ENCODE results near the gene ARID3C. TPM values are rescaled to one million over a fixed set of nuclear protein-coding genes. Genes with fewer than 3 reads are reported as not detected.

ARID3C gene
- total RNA-seq, 1 donor from 2014 or later: not detected

- peaks cover 28% of the 10 kb centered on the region for H3K4me1 ChIP-seq
- peaks cover 0 to 32% of the 10 kb centered on the region in 2 donors for H3K36me3 ChIP-seq
- DNase-seq (ENCODE audit: extremely low spot score in 2 of 2): peak in 1 of 2 donors; percentile 95
- peak within 1 kb of the TSS; percentile 54 for H3K27ac ChIP-seq
- H3K9me3 ChIP-seq: no peaks in the 10 kb centered on the region
- peaks cover 12% of the 10 kb centered on the region for H3K27me3 ChIP-seq
- TF ChIP-seq, protein P1, sequence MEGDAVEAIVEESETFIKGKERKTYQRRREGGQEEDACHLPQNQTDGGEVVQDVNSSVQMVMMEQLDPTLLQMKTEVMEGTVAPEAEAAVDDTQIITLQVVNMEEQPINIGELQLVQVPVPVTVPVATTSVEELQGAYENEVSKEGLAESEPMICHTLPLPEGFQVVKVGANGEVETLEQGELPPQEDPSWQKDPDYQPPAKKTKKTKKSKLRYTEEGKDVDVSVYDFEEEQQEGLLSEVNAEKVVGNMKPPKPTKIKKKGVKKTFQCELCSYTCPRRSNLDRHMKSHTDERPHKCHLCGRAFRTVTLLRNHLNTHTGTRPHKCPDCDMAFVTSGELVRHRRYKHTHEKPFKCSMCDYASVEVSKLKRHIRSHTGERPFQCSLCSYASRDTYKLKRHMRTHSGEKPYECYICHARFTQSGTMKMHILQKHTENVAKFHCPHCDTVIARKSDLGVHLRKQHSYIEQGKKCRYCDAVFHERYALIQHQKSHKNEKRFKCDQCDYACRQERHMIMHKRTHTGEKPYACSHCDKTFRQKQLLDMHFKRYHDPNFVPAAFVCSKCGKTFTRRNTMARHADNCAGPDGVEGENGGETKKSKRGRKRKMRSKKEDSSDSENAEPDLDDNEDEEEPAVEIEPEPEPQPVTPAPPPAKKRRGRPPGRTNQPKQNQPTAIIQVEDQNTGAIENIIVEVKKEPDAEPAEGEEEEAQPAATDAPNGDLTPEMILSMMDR (IDR thresholded peaks at IDR 0.05): peak in 1 of 3 experiments; percentile 23
- no peak for TF ChIP-seq POLR2A (IDR thresholded peaks at IDR 0.05)
- TF ChIP-seq POLR2AphosphoS5 (IDR thresholded peaks at IDR 0.05; ENCODE audit: insufficient read depth in 1 of 2, low read depth in 1 of 2): peak; percentile 67 to 91
- intact Hi-C loops (cut with DNase I): no loop called here
- peak within 1 kb of the TSS; percentile 68 to 81 for H3K4me3 ChIP-seq
Measured at GRCh38 chr9:34620061-34620994, 8.5 kb downstream of the ARID3C start, which contains the start of gene DCTN3. Gene DCTN3, minus strand, starts transcription at chr9:34620495. Its CDS starts 31 bp downstream, at chr9:34620464.

- DNase-seq (ENCODE audit: extremely low spot score in 2 of 2): no peak
- Histone ChIP-seq H3K27ac (no peak overlapping the region), H3K36me3 (peaks cover 0 to 41% of the 10 kb centered on the region in 2 donors), H3K4me1 (peaks cover 37% of the 10 kb centered on the region), H3K27me3 (no peaks in the 10 kb centered on the region), H3K4me3 (no peak overlapping the region), H3K9me3 (no peaks in the 10 kb centered on the region)
- TF ChIP-seq POLR2A (IDR thresholded peaks at IDR 0.05) (no peak), POLR2AphosphoS5 (IDR thresholded peaks at IDR 0.05; ENCODE audit: insufficient read depth in 1 of 2, low read depth in 1 of 2) (no peak)
- TF ChIP-seq, protein P1 (IDR thresholded peaks at IDR 0.05): no peak
- intact Hi-C loops (cut with DNase I): no loop called here
Measured at GRCh38 chr9:34615132-34615531, 13.7 kb downstream of the ARID3C start.

GRCh38 chr9:34612788-34613390 is 16.0 kb downstream of the ARID3C start:
- H3K27ac ChIP-seq: peak overlapping the region; percentile 94
- no peaks in the 10 kb centered on the region for H3K27me3 ChIP-seq
- H3K4me1 ChIP-seq: peaks cover 23% of the 10 kb centered on the region
- no peak for DNase-seq (ENCODE audit: extremely low spot score in 2 of 2)
- H3K9me3 ChIP-seq: no peaks in the 10 kb centered on the region
- peaks cover 0 to 35% of the 10 kb centered on the region in 2 donors for H3K36me3 ChIP-seq
- peak overlapping the region; percentile 75 to 85 for H3K4me3 ChIP-seq
- TF ChIP-seq POLR2A (IDR thresholded peaks at IDR 0.05) (no peak), POLR2AphosphoS5 (IDR thresholded peaks at IDR 0.05; ENCODE audit: insufficient read depth in 1 of 2, low read depth in 1 of 2) (peak in 1 of 2 donors; percentile 16)
- TF ChIP-seq, protein P1 (IDR thresholded peaks at IDR 0.05): peak; percentile 58 to 88 (median 69)
- intact Hi-C loops (cut with DNase I): loop anchor here (2.0 kb wide), 1 partner anchor 22 kb away; no protein-coding TSS in a partner anchor

GRCh38 chr9:34611811-34612787 is 16.8 kb downstream of the ARID3C start, which contains the start of gene RPP25L:
Gene RPP25L, minus strand, starts transcription at chr9:34612097. Its CDS starts 801 bp downstream, at chr9:34611296.
- Histone ChIP-seq H3K9me3 (no peaks in the 10 kb centered on the region), H3K4me1 (peaks cover 23% of the 10 kb centered on the region), H3K4me3 (peak within 1 kb of the TSS; percentile 75 to 85), H3K27me3 (no peaks in the 10 kb centered on the region), H3K36me3 (peaks cover 0 to 27% of the 10 kb centered on the region in 2 donors), H3K27ac (peak within 1 kb of the TSS; percentile 94)
- intact Hi-C loops (cut with DNase I): loop anchor here (2.0 kb wide), 1 partner anchor 23 kb away; no protein-coding TSS in a partner anchor
- TF ChIP-seq, protein P1 (IDR thresholded peaks at IDR 0.05): no peak
- TF ChIP-seq POLR2A (IDR thresholded peaks at IDR 0.05) (peak in 1 of 2 donors; percentile 82), POLR2AphosphoS5 (IDR thresholded peaks at IDR 0.05; ENCODE audit: insufficient read depth in 1 of 2, low read depth in 1 of 2) (peak in 1 of 2 donors; percentile 97)
- DNase-seq (ENCODE audit: extremely low spot score in 2 of 2): no peak

All from vagina (tissue), 2 donors.